Uterus (tissue), 4 donors: ENCODE results near the gene RBM6. TPM values are rescaled to one million over a fixed set of nuclear protein-coding genes. Genes with fewer than 3 reads are reported as not detected.

Source experiments
- DNase-seq, 2 donors: peaks; one replicate each; pipeline ENCODE4 v3.0.0-alpha.2; 2019 to 2020
- H3K27ac ChIP-seq, 2 donors: fragments of 200-600 bp; sonication (generic); 1 replicate in 1 of 2; 2 replicates in 1 of 2; pipeline ENCODE4 v1.5.1; 2016 to 2018
- H3K27me3 ChIP-seq, 2 donors: fragments of 200-600 bp; sonication (generic); one replicate each; pipeline ENCODE4 v1.5.1; 2018 to 2019; ENCODE audit warnings: control low read depth in 1 of 2
- H3K36me3 ChIP-seq, 2 donors: fragments of 200-600 bp; sonication (generic); one replicate each; pipeline ENCODE4 v1.5.1; 2019; ENCODE audit warnings: control low read depth in 1 of 2
- H3K4me1 ChIP-seq, 2 donors: fragments of 200-600 bp; sonication (generic); one replicate each; pipeline ENCODE4 v1.5.1; 2018 to 2019; ENCODE audit warnings: control low read depth in 1 of 2
- H3K4me3 ChIP-seq, 2 donors: fragments of 200-600 bp; sonication (generic); 1 replicate in 1 of 2; 2 replicates in 1 of 2; pipeline ENCODE4 v1.5.1; 2018 to 2019; ENCODE audit warnings: mild to moderate bottlenecking in 1 of 2
- H3K9me3 ChIP-seq, 2 donors: fragments of 200-600 bp; sonication (generic); one replicate each; pipeline ENCODE4 v1.5.1; 2019; ENCODE audit warnings: control low read depth in 1 of 2
- POLR2A ChIP-seq, 2 donors: fragments of 450-650 bp; IDR thresholded peaks; one replicate each; pipeline ENCODE4 v1.6.1; 2016; ENCODE audit warnings: antibody characterized with exemption in 2 of 2, mild to moderate bottlenecking in 1 of 2, moderate library complexity in 1 of 2
- intact Hi-C: fragments of 100-400 bp; cut with DNase I; formaldehyde crosslinking; loops from one replicate; pipeline ENCODE4 v1.15.1; 2023; ENCODE audit warnings: low total_unique reads
- total RNA-seq, 4 donors: library from RNA; depleted of rRNA in 3 of 4; stranded (reverse); fragments of >200 nt in 3 of 4; gene quantifications; one replicate each; pipeline versions ENCODE4 v1.1.0 to v1.2.4, GENCODE V29; 2014 to 2023
- TF ChIP-seq, protein P1 (sequence below), 4 experiments: fragments of 200-600 bp in 2 of 4; fragments of 450-650 bp in 2 of 4; sonication (generic) in 2 of 4; IDR thresholded peaks; one replicate each; pipeline ENCODE4 v1.5.1; 2016 to 2019; ENCODE audit warnings: antibody characterized with exemption in 4 of 4, mild to moderate bottlenecking in 2 of 4, moderate library complexity in 1 of 4
- donor health status: DM: yes; HTN: yes; CAD: no.

The RBM6 gene
- total RNA-seq, 4 donors from 2014 or later, result 63.2 to 143 (median 116) TPM

DNA sequence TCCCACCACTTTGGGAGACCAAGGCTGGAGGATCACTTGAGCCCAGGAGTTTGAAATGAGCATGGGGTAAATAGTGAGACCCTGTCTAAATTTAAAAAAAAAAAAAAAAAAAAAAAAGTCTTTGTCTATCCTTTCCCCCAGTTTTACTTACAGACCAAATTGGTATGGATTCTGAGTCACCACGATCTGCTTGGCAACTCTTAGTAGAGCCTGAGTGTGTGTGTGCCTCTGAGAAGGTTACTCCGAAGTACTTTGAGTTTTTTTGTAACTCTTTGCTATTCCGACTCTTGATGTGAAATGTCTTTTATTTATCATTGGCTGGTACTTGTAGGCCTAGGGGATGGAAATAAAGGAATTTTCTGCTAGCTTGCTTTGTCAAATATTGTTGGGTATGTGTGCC, 63.3 kb downstream of the RBM6 start:
- no peak overlapping the region for H3K27ac ChIP-seq
- no peaks in the 10 kb centered on the region for H3K4me1 ChIP-seq
- no peaks in the 10 kb centered on the region for H3K36me3 ChIP-seq
- H3K4me3 ChIP-seq, result no peak overlapping the region
- no peaks in the 10 kb centered on the region for H3K27me3 ChIP-seq
- intact Hi-C loops, result no loop called here
- no peaks in the 10 kb centered on the region for H3K9me3 ChIP-seq
- DNase-seq, result no peak
- no peak for TF ChIP-seq POLR2A (IDR thresholded peaks at IDR 0.05)
- TF ChIP-seq, protein P1, sequence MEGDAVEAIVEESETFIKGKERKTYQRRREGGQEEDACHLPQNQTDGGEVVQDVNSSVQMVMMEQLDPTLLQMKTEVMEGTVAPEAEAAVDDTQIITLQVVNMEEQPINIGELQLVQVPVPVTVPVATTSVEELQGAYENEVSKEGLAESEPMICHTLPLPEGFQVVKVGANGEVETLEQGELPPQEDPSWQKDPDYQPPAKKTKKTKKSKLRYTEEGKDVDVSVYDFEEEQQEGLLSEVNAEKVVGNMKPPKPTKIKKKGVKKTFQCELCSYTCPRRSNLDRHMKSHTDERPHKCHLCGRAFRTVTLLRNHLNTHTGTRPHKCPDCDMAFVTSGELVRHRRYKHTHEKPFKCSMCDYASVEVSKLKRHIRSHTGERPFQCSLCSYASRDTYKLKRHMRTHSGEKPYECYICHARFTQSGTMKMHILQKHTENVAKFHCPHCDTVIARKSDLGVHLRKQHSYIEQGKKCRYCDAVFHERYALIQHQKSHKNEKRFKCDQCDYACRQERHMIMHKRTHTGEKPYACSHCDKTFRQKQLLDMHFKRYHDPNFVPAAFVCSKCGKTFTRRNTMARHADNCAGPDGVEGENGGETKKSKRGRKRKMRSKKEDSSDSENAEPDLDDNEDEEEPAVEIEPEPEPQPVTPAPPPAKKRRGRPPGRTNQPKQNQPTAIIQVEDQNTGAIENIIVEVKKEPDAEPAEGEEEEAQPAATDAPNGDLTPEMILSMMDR (IDR thresholded peaks at IDR 0.05), result no peak

DNA sequence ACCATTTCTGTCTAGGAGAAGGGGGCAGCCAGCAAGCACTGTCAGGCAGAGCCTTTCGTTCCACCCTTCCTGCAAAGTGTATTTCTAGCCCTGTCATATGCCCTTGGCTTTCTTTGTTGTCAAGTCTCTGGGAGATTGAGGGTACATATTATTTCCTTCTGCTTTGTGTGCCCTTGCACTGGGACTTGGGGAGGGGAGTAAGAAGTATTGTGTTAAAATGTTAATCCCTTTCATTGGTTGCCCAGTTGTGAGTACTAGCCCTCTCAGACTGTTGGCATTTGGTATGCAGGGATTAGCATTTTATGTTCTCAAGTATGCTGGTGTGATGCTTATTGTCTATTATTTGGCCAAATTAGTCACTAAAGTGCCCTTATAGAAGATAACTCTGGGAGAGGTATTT, 63.9 kb downstream of the RBM6 start:
- no peak for DNase-seq
- no peaks in the 10 kb centered on the region for H3K9me3 ChIP-seq
- H3K36me3 ChIP-seq, result no peaks in the 10 kb centered on the region

DNA sequence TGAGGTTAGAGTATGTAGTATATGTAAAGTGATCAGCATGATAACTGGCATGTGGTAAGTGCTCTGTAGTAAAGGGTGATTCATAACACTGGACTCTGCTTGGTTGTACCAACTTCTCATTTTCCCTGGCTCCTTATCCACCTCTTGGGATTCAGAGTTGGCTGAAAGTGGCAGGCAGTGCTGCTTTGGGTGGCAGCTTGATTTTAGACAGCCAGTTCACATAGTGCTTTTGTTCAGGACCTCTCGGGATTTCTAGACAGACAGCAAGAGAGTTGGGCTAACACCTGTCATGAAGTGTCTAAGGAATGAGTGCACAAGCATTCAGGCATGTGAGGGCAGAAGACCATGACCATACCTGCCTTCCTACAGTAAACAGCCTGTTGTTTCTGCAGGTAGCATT, 69.0 kb downstream of the RBM6 start:
- Histone ChIP-seq H3K27ac (no peak overlapping the region), H3K27me3 (no peaks in the 10 kb centered on the region), H3K9me3 (no peaks in the 10 kb centered on the region), H3K4me1 (no peaks in the 10 kb centered on the region), H3K4me3 (no peak overlapping the region), H3K36me3 (no peaks in the 10 kb centered on the region)
- TF ChIP-seq, protein P1 (IDR thresholded peaks at IDR 0.05), result no peak
- no peak for TF ChIP-seq POLR2A (IDR thresholded peaks at IDR 0.05)
- intact Hi-C loops, result no loop called here
- no peak for DNase-seq

More for the DNA sequence above, 63.9 kb downstream of the RBM6 start:
- no peak for TF ChIP-seq POLR2A (IDR thresholded peaks at IDR 0.05)
- TF ChIP-seq, protein P1 (IDR thresholded peaks at IDR 0.05), result no peak
- no peak overlapping the region for H3K27ac ChIP-seq
- intact Hi-C loops, result no loop called here
- H3K4me1 ChIP-seq, result no peaks in the 10 kb centered on the region
- no peak overlapping the region for H3K4me3 ChIP-seq
- no peaks in the 10 kb centered on the region for H3K27me3 ChIP-seq

DNA sequence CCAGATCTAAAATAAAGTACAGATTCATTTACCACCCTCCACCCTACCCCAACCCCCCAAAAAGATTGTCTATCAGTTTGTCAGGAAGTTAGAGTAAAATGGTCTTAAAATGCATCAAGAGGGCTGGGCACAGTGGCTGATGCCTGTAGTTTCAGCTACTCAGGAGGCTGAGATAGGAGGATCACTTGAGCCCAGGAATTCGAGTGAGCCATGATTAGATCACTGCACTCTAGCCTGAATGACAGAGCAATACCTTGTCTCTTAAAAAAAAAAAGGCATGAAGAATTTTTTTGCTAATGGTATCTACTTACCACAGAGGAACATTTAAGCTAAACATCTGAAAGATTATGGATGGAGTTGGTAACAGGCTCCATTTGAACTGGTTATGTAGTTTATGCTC, 71.0 kb downstream of the RBM6 start:
- no peak for DNase-seq
- Histone ChIP-seq H3K9me3 (no peaks in the 10 kb centered on the region), H3K4me3 (no peak overlapping the region), H3K4me1 (no peaks in the 10 kb centered on the region), H3K27me3 (no peaks in the 10 kb centered on the region), H3K36me3 (no peaks in the 10 kb centered on the region), H3K27ac (no peak overlapping the region)
- TF ChIP-seq, protein P1 (IDR thresholded peaks at IDR 0.05), result no peak
- no peak for TF ChIP-seq POLR2A (IDR thresholded peaks at IDR 0.05)
- intact Hi-C loops, result no loop called here

DNA sequence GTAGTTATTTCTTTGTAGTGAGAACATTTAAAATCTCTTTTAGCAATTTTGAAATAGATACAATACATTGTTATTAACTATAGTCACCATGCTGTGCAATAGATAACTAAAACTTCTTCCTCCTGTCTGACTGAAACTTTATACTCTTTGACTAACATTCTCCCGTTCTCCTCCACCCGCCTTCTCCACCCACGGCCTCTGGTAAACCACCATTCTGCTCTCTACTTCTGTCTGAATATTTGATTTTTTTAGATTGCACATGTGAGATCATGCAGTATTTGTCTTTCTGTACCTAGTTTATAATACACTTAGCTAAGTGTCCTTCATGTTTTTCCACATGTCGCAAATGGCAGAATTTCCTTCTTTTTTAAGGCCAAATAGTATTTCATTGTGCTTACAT, 76.0 kb downstream of the RBM6 start:
- no peak overlapping the region for H3K27ac ChIP-seq
- H3K27me3 ChIP-seq, result no peaks in the 10 kb centered on the region
- no peak overlapping the region for H3K4me3 ChIP-seq
- no peak for DNase-seq
- no peak for TF ChIP-seq POLR2A (IDR thresholded peaks at IDR 0.05)
- TF ChIP-seq, protein P1 (IDR thresholded peaks at IDR 0.05), result no peak
- no peaks in the 10 kb centered on the region for H3K4me1 ChIP-seq
- intact Hi-C loops, result no loop called here
- H3K36me3 ChIP-seq, result no peaks in the 10 kb centered on the region
- H3K9me3 ChIP-seq, result no peaks in the 10 kb centered on the region
